Keratinocyte (primary cell): ENCODE results near the gene KDELR1. TPM values are rescaled to one million over a fixed set of nuclear protein-coding genes. Genes with fewer than 3 reads are reported as not detected.

Source experiments
- DNase-seq: peaks from one replicate; pipeline ENCODE4 v3.0.0-alpha.2; 2011; ENCODE audit warnings: low read depth, missing footprints, low spot score
- FAIRE-seq: peaks from 2 replicates; lab custom pipeline; 2011; peaks lifted over from hg19 to GRCh38; lab: Jason Lieb, UNC
- H2AFZ ChIP-seq: 2 replicates; pipeline ENCODE4 v1.6.0; 2012; ENCODE audit warnings: low read length, control low read depth, inconsistent platforms; ENCODE audit not compliant: control insufficient read depth
- H3K27ac ChIP-seq: 2 replicates; pipeline ENCODE4 v1.5.1; 2011; ENCODE audit warnings: low read length; ENCODE audit not compliant: control insufficient read depth, insufficient read depth
- H3K27me3 ChIP-seq: 3 replicates; pipeline ENCODE4 v1.6.0; 2011; ENCODE audit warnings: low read length; ENCODE audit not compliant: control insufficient read depth, insufficient read depth; ENCODE audit errors: extremely low read depth
- H3K36me3 ChIP-seq, 2 experiments: 2 replicates in 1 of 2; 3 replicates in 1 of 2; pipeline ENCODE4 v1.5.1; 2011; ENCODE audit warnings: low read length in 2 of 2, mild to moderate bottlenecking in 1 of 2; ENCODE audit not compliant: control insufficient read depth in 2 of 2, insufficient read depth in 2 of 2; ENCODE audit errors: extremely low read depth in 1 of 2
- H3K4me1 ChIP-seq: 3 replicates; pipeline ENCODE4 v1.5.1; 2011; ENCODE audit warnings: low read length; ENCODE audit not compliant: control insufficient read depth, insufficient read depth; ENCODE audit errors: extremely low read depth
- H3K4me2 ChIP-seq: 3 replicates; pipeline ENCODE4 v1.6.0; 2011; ENCODE audit warnings: low read depth, low read length; ENCODE audit not compliant: control insufficient read depth, insufficient read depth; ENCODE audit errors: extremely low read depth
- H3K4me3 ChIP-seq, 3 experiments: fragments of 200-600 bp in 1 of 3; sonication (generic) in 1 of 3; 2 replicates in 2 of 3; 3 replicates in 1 of 3; pipeline ENCODE4 v1.5.1; 2011 to 2016; ENCODE audit warnings: low read length in 3 of 3, mild to moderate bottlenecking in 3 of 3, control low read depth in 2 of 3, inconsistent platforms in 1 of 3, low read depth in 1 of 3, mixed read lengths in 1 of 3, mixed run types in 1 of 3, moderate library complexity in 1 of 3; ENCODE audit not compliant: control insufficient read depth in 2 of 3, insufficient read depth in 2 of 3; ENCODE audit errors: extremely low read depth in 1 of 3
- H3K79me2 ChIP-seq: 2 replicates; pipeline ENCODE4 v1.6.0; 2012; ENCODE audit warnings: low read length; ENCODE audit not compliant: control insufficient read depth, insufficient read depth
- H3K9ac ChIP-seq: 3 replicates; pipeline ENCODE4 v1.6.0; 2011; ENCODE audit warnings: low read length; ENCODE audit not compliant: control insufficient read depth, insufficient read depth; ENCODE audit errors: extremely low read depth
- H3K9me1 ChIP-seq: 3 replicates; pipeline ENCODE4 v1.6.0; 2011; ENCODE audit warnings: low read length; ENCODE audit not compliant: control insufficient read depth, insufficient read depth; ENCODE audit errors: extremely low read depth
- H3K9me3 ChIP-seq: 2 replicates; pipeline ENCODE4 v1.5.1; 2012; ENCODE audit warnings: low read depth, low read length; ENCODE audit not compliant: control insufficient read depth
- H4K20me1 ChIP-seq: 3 replicates; pipeline ENCODE4 v1.6.0; 2011; ENCODE audit warnings: low read length; ENCODE audit not compliant: control insufficient read depth, insufficient read depth; ENCODE audit errors: extremely low read depth
- EZH2 ChIP-seq: IDR thresholded peaks from one replicate; pipeline ENCODE4 v1.6.1; 2012; ENCODE audit warnings: inconsistent platforms, mild to moderate bottlenecking, low read length, moderate library complexity
- dilution Hi-C: fragments of 300-500 bp; cut with MboI; formaldehyde crosslinking; loops from one replicate; pipeline ENCODE4 v1.7.0; 2020; ENCODE audit warnings: low sequenced_read_pairs; ENCODE audit not compliant: extremely low pct_ligation_motif_present
- polyA plus RNA-seq, 5 experiments: library from polyadenylated mRNA; depleted of rRNA in 3 of 5; stranded (reverse) in 3 of 5; stranded (forward) in 1 of 5; unstranded in 1 of 5; fragments of >200 nt; gene quantifications; 1 replicate in 1 of 5; 2 replicates in 3 of 5; 3 replicates in 1 of 5; pipeline versions ENCODE4 v1.2.1 to v1.2.3, GENCODE V29; 2011 to 2012; ENCODE audit warnings: missing spikeins in 2 of 5, low read depth in 1 of 5, low replicate concordance in 1 of 5
- TF ChIP-seq, protein P1 (sequence below), 3 experiments: IDR thresholded peaks in 1 of 3; conservative IDR thresholded peaks in 1 of 3; optimal IDR thresholded peaks in 1 of 3; 2 replicates in 2 of 3; 3 replicates in 1 of 3; pipeline versions ENCODE3 to v1.5.1; 2011; ENCODE audit warnings: low read length in 3 of 3, mild to moderate bottlenecking in 3 of 3, moderate library complexity in 2 of 3, control low read depth in 1 of 3, inconsistent platforms in 1 of 3; ENCODE audit not compliant: insufficient read depth in 2 of 3; ENCODE audit errors: extremely low read depth in 1 of 3

The KDELR1 gene
- polyA plus RNA-seq, 1 donor (not counting 4 experiments of a cell fraction or from before 2014, with no cell fraction given) = 105 TPM

- Histone ChIP-seq H3K9me1 (no peaks in the 10 kb centered on the region), H3K27me3 (no peaks in the 10 kb centered on the region), H3K9me3 (no peaks in the 10 kb centered on the region), H3K4me2 (peak overlapping the region; percentile 22), H3K9ac (no peak overlapping the region), H3K4me1 (peaks cover 7% of the 10 kb centered on the region), H2AFZ (peak overlapping the region; percentile 70), H3K79me2 (no peaks in the 10 kb centered on the region), H4K20me1 (no peaks in the 10 kb centered on the region), H3K27ac (no peak overlapping the region), H3K36me3 (no peaks in the 10 kb centered on the region), H3K4me3 (no peak overlapping the region)
- dilution Hi-C loops = no loop called here
- DNase-seq (no peak), FAIRE-seq (no peak)
- TF ChIP-seq, protein P1, sequence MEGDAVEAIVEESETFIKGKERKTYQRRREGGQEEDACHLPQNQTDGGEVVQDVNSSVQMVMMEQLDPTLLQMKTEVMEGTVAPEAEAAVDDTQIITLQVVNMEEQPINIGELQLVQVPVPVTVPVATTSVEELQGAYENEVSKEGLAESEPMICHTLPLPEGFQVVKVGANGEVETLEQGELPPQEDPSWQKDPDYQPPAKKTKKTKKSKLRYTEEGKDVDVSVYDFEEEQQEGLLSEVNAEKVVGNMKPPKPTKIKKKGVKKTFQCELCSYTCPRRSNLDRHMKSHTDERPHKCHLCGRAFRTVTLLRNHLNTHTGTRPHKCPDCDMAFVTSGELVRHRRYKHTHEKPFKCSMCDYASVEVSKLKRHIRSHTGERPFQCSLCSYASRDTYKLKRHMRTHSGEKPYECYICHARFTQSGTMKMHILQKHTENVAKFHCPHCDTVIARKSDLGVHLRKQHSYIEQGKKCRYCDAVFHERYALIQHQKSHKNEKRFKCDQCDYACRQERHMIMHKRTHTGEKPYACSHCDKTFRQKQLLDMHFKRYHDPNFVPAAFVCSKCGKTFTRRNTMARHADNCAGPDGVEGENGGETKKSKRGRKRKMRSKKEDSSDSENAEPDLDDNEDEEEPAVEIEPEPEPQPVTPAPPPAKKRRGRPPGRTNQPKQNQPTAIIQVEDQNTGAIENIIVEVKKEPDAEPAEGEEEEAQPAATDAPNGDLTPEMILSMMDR (optimal IDR thresholded peaks at IDR 0.05 in 1 of 3, IDR thresholded peaks at IDR 0.05 in 1 of 3, conservative IDR thresholded peaks at IDR 0.05 in 1 of 3; ENCODE audit: extremely low read depth in 1 of 3, insufficient read depth in 2 of 3, low read length in 3 of 3) = no peak
- no peak for TF ChIP-seq EZH2
Observed at GRCh38 chr19:48424694-48425219, 33.4 kb upstream of the KDELR1 start.

GRCh38 chr19:48421548-48421947 is 30.2 kb upstream of the KDELR1 start:
- Histone ChIP-seq H3K27me3 (no peaks in the 10 kb centered on the region), H3K9ac (no peak overlapping the region), H3K27ac (no peak overlapping the region), H4K20me1 (no peaks in the 10 kb centered on the region), H3K9me1 (no peaks in the 10 kb centered on the region), H3K4me2 (peak overlapping the region; percentile 9), H3K4me3 (no peak overlapping the region), H3K4me1 (peaks cover 4% of the 10 kb centered on the region), H2AFZ (no peak overlapping the region), H3K9me3 (no peaks in the 10 kb centered on the region), H3K79me2 (no peaks in the 10 kb centered on the region), H3K36me3 (no peaks in the 10 kb centered on the region)
- dilution Hi-C loops = no loop called here
- DNase-seq (no peak), FAIRE-seq (no peak)
- TF ChIP-seq, protein P1 (optimal IDR thresholded peaks at IDR 0.05 in 1 of 3, IDR thresholded peaks at IDR 0.05 in 1 of 3, conservative IDR thresholded peaks at IDR 0.05 in 1 of 3; ENCODE audit: extremely low read depth in 1 of 3, insufficient read depth in 2 of 3, low read length in 3 of 3) = no peak
- no peak for TF ChIP-seq EZH2
